Sigmoid colon (tissue), 4 donors: Measurements from ENCODE around the gene ACBD6.

Experiments used
- CTCF ChIP-seq, 4 experiments: fragments of 450-650 bp in 3 of 4; fragments of 200-600 bp in 1 of 4; IDR thresholded peaks; one replicate each; pipeline ENCODE4 v1.5.1; 2016 to 2019; ENCODE audit warnings: antibody characterized with exemption in 4 of 4, mild to moderate bottlenecking in 3 of 4, moderate library complexity in 2 of 4
- EP300 ChIP-seq, 4 donors: sonication (generic); formaldehyde crosslinking; IDR thresholded peaks; one replicate each; pipeline ENCODE4 v1.6.1; 2017; ENCODE audit warnings: antibody characterized with exemption in 4 of 4
- POLR2A ChIP-seq, 2 donors: fragments of 450-650 bp; IDR thresholded peaks; one replicate each; pipeline ENCODE4 v1.6.1; 2016; ENCODE audit warnings: antibody characterized with exemption in 2 of 2, mild to moderate bottlenecking in 2 of 2, moderate library complexity in 2 of 2
- POLR2AphosphoS5 ChIP-seq, 4 donors: sonication (generic); formaldehyde crosslinking; IDR thresholded peaks; one replicate each; pipeline ENCODE4 v1.6.1; 2017; ENCODE audit warnings: antibody characterized with exemption in 4 of 4

- TF ChIP-seq CTCF (IDR thresholded peaks at IDR 0.05) (no peak), EP300 (IDR thresholded peaks at IDR 0.05) (no peak), POLR2A (IDR thresholded peaks at IDR 0.05) (no peak), POLR2AphosphoS5 (IDR thresholded peaks at IDR 0.05) (no peak)
These were observed 254.8 kb downstream of the ACBD6 start for GRCh38 chr1:180247580-180247979.
